ENCODE data around the gene ZNF221.

The ZNF221 gene

GRCh38 chr19:43960411-43960810, 9.4 kb downstream of the ZNF221 start:
- Histone ChIP-seq H4K20me1 (ENCODE audit: insufficient read depth, low read length) (no peaks in the 10 kb centered on the region), H3K4me1 (ENCODE audit: insufficient read depth, low read length) (no peaks in the 10 kb centered on the region), H3K9ac (ENCODE audit: low read depth, low read length) (no peak overlapping the region), H3K9me3 (ENCODE audit: insufficient read depth, low read length, severe bottlenecking) (peaks cover 38% of the 10 kb centered on the region), H3K36me3 (ENCODE audit: insufficient read depth, low read length) (peaks cover 24% of the 10 kb centered on the region), H3K27me3 (ENCODE audit: insufficient read depth, low read length, poor library complexity) (no peaks in the 10 kb centered on the region), H3K79me2 (ENCODE audit: insufficient read depth, low read length) (no peaks in the 10 kb centered on the region), H3K27ac (ENCODE audit: low read length) (no peak overlapping the region), H3K4me2 (ENCODE audit: insufficient read depth, low read length) (no peak overlapping the region), H3K4me3 (ENCODE audit: low read depth in 1 of 2, low read length in 2 of 2) (no peak overlapping the region), H2AFZ (ENCODE audit: low read depth, low read length) (no peak overlapping the region)
- ATAC-seq (ENCODE audit: insufficient read depth, low read depth), result no peak
- DNase-seq, result no peak
- no peak for TF ChIP-seq EZH2 (IDR thresholded peaks at IDR 0.05; ENCODE audit: borderline replicate concordance, low read depth, low read length, severe bottlenecking)
- TF ChIP-seq, protein P1, sequence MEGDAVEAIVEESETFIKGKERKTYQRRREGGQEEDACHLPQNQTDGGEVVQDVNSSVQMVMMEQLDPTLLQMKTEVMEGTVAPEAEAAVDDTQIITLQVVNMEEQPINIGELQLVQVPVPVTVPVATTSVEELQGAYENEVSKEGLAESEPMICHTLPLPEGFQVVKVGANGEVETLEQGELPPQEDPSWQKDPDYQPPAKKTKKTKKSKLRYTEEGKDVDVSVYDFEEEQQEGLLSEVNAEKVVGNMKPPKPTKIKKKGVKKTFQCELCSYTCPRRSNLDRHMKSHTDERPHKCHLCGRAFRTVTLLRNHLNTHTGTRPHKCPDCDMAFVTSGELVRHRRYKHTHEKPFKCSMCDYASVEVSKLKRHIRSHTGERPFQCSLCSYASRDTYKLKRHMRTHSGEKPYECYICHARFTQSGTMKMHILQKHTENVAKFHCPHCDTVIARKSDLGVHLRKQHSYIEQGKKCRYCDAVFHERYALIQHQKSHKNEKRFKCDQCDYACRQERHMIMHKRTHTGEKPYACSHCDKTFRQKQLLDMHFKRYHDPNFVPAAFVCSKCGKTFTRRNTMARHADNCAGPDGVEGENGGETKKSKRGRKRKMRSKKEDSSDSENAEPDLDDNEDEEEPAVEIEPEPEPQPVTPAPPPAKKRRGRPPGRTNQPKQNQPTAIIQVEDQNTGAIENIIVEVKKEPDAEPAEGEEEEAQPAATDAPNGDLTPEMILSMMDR (IDR thresholded peaks at IDR 0.05; ENCODE audit: borderline replicate concordance, extremely low read depth, low read length, poor library complexity, severe bottlenecking), result no peak

DNA sequence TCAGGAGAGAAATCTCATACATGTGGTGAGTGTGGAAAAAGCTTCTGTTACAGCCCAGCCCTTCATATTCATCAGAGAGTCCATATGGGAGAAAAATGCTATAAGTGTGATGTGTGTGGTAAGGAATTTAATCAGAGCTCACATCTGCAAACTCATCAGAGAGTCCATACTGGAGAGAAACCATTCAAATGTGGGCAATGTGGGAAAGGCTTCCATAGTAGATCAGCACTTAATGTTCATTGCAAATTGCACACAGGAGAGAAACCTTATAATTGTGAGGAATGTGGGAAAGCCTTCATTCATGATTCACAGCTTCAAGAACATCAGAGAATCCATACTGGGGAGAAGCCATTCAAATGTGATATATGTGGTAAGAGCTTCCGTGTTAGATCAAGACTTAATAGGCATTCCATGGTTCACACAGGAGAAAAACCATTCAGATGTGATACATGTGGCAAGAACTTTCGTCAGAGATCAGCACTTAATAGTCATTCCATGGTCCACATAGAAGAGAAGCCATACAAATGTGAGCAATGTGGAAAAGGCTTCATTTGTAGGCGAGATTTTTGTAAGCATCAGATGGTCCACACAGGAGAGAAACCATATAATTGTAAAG, 15.2 kb downstream of the ZNF221 start:
- Histone ChIP-seq H3K79me2 (ENCODE audit: insufficient read depth, low read length) (no peaks in the 10 kb centered on the region), H4K20me1 (ENCODE audit: insufficient read depth, low read length) (no peaks in the 10 kb centered on the region), H3K9me3 (ENCODE audit: insufficient read depth, low read length, severe bottlenecking) (peaks cover 60% of the 10 kb centered on the region), H3K4me2 (ENCODE audit: insufficient read depth, low read length) (no peak overlapping the region), H3K27me3 (ENCODE audit: insufficient read depth, low read length, poor library complexity) (no peaks in the 10 kb centered on the region), H3K36me3 (ENCODE audit: insufficient read depth, low read length) (peaks cover 56% of the 10 kb centered on the region), H3K4me1 (ENCODE audit: insufficient read depth, low read length) (no peaks in the 10 kb centered on the region), H2AFZ (ENCODE audit: low read depth, low read length) (no peak overlapping the region), H3K9ac (ENCODE audit: low read depth, low read length) (no peak overlapping the region), H3K27ac (ENCODE audit: low read length) (no peak overlapping the region), H3K4me3 (ENCODE audit: low read depth in 1 of 2, low read length in 2 of 2) (no peak overlapping the region)
- ATAC-seq (ENCODE audit: insufficient read depth, low read depth), result no peak
- no peak for DNase-seq
- TF ChIP-seq EZH2 (IDR thresholded peaks at IDR 0.05; ENCODE audit: borderline replicate concordance, low read depth, low read length, severe bottlenecking), result no peak
- TF ChIP-seq, protein P1 (IDR thresholded peaks at IDR 0.05; ENCODE audit: borderline replicate concordance, extremely low read depth, low read length, poor library complexity, severe bottlenecking), result no peak

GRCh38 chr19:43976732-43977131, 25.7 kb downstream of the ZNF221 start:
- no peak overlapping the region for H3K4me2 ChIP-seq (ENCODE audit: insufficient read depth, low read length)
- ATAC-seq (ENCODE audit: insufficient read depth, low read depth), result no peak
- TF ChIP-seq, protein P1 (IDR thresholded peaks at IDR 0.05; ENCODE audit: borderline replicate concordance, extremely low read depth, low read length, poor library complexity, severe bottlenecking), result no peak
- no peak for TF ChIP-seq EZH2 (IDR thresholded peaks at IDR 0.05; ENCODE audit: borderline replicate concordance, low read depth, low read length, severe bottlenecking)
- H3K27me3 ChIP-seq (ENCODE audit: insufficient read depth, low read length, poor library complexity), result no peaks in the 10 kb centered on the region
- no peak overlapping the region for H2AFZ ChIP-seq (ENCODE audit: low read depth, low read length)
- H3K4me3 ChIP-seq (ENCODE audit: low read depth in 1 of 2, low read length in 2 of 2), result no peak overlapping the region
- no peak for DNase-seq
- no peaks in the 10 kb centered on the region for H3K9me3 ChIP-seq (ENCODE audit: insufficient read depth, low read length, severe bottlenecking)
- no peaks in the 10 kb centered on the region for H3K36me3 ChIP-seq (ENCODE audit: insufficient read depth, low read length)
- no peak overlapping the region for H3K27ac ChIP-seq (ENCODE audit: low read length)
- no peaks in the 10 kb centered on the region for H4K20me1 ChIP-seq (ENCODE audit: insufficient read depth, low read length)
- H3K9ac ChIP-seq (ENCODE audit: low read depth, low read length), result no peak overlapping the region
- H3K4me1 ChIP-seq (ENCODE audit: insufficient read depth, low read length), result no peaks in the 10 kb centered on the region
- no peaks in the 10 kb centered on the region for H3K79me2 ChIP-seq (ENCODE audit: insufficient read depth, low read length)

All from DND-41 (cell line).